Heart left ventricle (tissue), 16 donors: ENCODE measurements around the gene CTSH. TPM values are rescaled to one million over a fixed set of nuclear protein-coding genes. Genes with fewer than 3 reads are reported as not detected.

Experiments used
- ATAC-seq, 4 donors: fragments of 200-7000 bp; cut with Tn5 transposase; one replicate each; pipeline ENCODE4 v1.9.1; 2020 to 2022; ENCODE audit warnings: moderate library complexity in 4 of 4, mild to moderate bottlenecking in 3 of 4, moderate number of reproducible peaks in 1 of 4
- DNase-seq, 5 donors: peaks; one replicate each; pipeline ENCODE4 v3.0.0-alpha.2; 2020
- H3K27ac ChIP-seq, 12 donors: fragments of 200-600 bp; sonication (generic) in 4 of 12; one replicate each; pipeline versions ENCODE4 v1.5.0 to v1.8.0; 2016 to 2022; ENCODE audit warnings: mild to moderate bottlenecking in 2 of 12
- H3K27me3 ChIP-seq, 9 donors: fragments of 200-600 bp; sonication (generic) in 2 of 9; one replicate each; pipeline versions ENCODE4 v1.5.1 to v1.8.0; 2016 to 2022; ENCODE audit warnings: mild to moderate bottlenecking in 3 of 9
- H3K36me3 ChIP-seq, 9 donors: fragments of 200-600 bp; sonication (generic) in 2 of 9; one replicate each; pipeline versions ENCODE4 v1.5.0 to v1.8.0; 2018 to 2022; ENCODE audit warnings: mild to moderate bottlenecking in 2 of 9
- H3K4me1 ChIP-seq, 12 donors: fragments of 200-600 bp; sonication (generic) in 4 of 12; one replicate each; pipeline versions ENCODE4 v1.5.0 to v1.8.0; 2016 to 2022; ENCODE audit warnings: mild to moderate bottlenecking in 3 of 12
- H3K4me3 ChIP-seq, 12 donors: fragments of 200-600 bp; sonication (generic) in 4 of 12; one replicate each; pipeline versions ENCODE4 v1.5.0 to v1.8.0; 2017 to 2022; ENCODE audit warnings: mild to moderate bottlenecking in 9 of 12, moderate library complexity in 4 of 12
- H3K9me3 ChIP-seq, 12 donors: fragments of 200-600 bp; sonication (generic) in 4 of 12; one replicate each; pipeline versions ENCODE4 v1.5.0 to v1.8.0; 2016 to 2022; ENCODE audit warnings: mild to moderate bottlenecking in 1 of 12
- POLR2A ChIP-seq, 2 donors: fragments of 450-650 bp; IDR thresholded peaks; one replicate each; pipeline ENCODE4 v1.6.1; 2017; ENCODE audit warnings: antibody characterized with exemption in 2 of 2, mild to moderate bottlenecking in 2 of 2, moderate library complexity in 2 of 2
- WGBS, 4 donors: extraction: QIAGEN DNeasy Blood & Tissue Kit in 2 of 4; methylation state at CpG; one replicate each; pipeline versions ENCODE4 v1.1.5 to v1.1.7; 2013 to 2018; 5-methylcytosine and 5-hydroxymethylcytosine counted together
- intact Hi-C, 10 donors: fragments of 100-400 bp; cut with DNase I; formaldehyde crosslinking; loops; one replicate each; pipeline versions ENCODE4 v1.11.1 to v1.14.2; 2022
- polyA plus RNA-seq, 2 donors: library from polyadenylated mRNA; stranded (reverse); fragments of 200-250 nt; gene quantifications; one replicate each; pipeline ENCODE4 v1.2.3, GENCODE V29; 2013
- total RNA-seq, 9 donors: library from RNA; depleted of rRNA in 2 of 9; stranded (reverse); fragments of >200 nt in 2 of 9; fragmentation: NEBNext Ultra II Directional in 3 of 9; extraction: Animal tissue kit (Norgen Biotek cat#: 25700) in 3 of 9; gene quantifications; one replicate each; pipeline versions ENCODE4 v1.1.0 to v1.2.4, GENCODE V29; 2016 to 2023
- TF ChIP-seq, protein P1 (sequence below), 12 donors: fragments of 200-600 bp; sonication (generic) in 4 of 12; IDR thresholded peaks; one replicate each; pipeline versions ENCODE4 v1.5.0 to v1.8.0; 2018 to 2022; ENCODE audit warnings: antibody characterized with exemption in 12 of 12, mild to moderate bottlenecking in 5 of 12
- donor health status: ischemic (EF 13 %, LVEDD 7.1; RV severe dilation, severe dysfunction).
- donor health status: healthy with polysubstance abuse.
- donor health status: DM: no; HTN: yes; CAD: no.
- donor health status: DM: no; HTN: no; CAD: no.
- donor health status: ischemic (EF 25% LVEDD 6.9; RV normal size, moderate dysfunction).
- donor health status: ischemic (EF 25% LVEDD 5.7; RV mildly dilated, moderate dysfunction).
- donor health status: healthy.
- donor health status: DM: yes; HTN: yes; CAD: no.
- donor health status: ischemic (EF 35%, LVEDD 5.7; RV mildly dilated, moderate dysfunction).
- donor health status: nonischemic (EF 11% LVEDD 7.7; RV severe dilation, severe dysfunction).
- donor health status: DM: yes; HTN: yes; CAD: no.
- donor health status: PGD.
- donor health status: ischemic (EF 29% LVEDD 5.4; RV normal size, mild dysfunction).
- donor health status: nonischemic (EF 23%, LVEDD 6.1; RV moderate dilation, normal function).

Gene CTSH
- total and polyA plus RNA-seq, 11 donors, result 27.8 to 165 (median 82.4) TPM

DNA sequence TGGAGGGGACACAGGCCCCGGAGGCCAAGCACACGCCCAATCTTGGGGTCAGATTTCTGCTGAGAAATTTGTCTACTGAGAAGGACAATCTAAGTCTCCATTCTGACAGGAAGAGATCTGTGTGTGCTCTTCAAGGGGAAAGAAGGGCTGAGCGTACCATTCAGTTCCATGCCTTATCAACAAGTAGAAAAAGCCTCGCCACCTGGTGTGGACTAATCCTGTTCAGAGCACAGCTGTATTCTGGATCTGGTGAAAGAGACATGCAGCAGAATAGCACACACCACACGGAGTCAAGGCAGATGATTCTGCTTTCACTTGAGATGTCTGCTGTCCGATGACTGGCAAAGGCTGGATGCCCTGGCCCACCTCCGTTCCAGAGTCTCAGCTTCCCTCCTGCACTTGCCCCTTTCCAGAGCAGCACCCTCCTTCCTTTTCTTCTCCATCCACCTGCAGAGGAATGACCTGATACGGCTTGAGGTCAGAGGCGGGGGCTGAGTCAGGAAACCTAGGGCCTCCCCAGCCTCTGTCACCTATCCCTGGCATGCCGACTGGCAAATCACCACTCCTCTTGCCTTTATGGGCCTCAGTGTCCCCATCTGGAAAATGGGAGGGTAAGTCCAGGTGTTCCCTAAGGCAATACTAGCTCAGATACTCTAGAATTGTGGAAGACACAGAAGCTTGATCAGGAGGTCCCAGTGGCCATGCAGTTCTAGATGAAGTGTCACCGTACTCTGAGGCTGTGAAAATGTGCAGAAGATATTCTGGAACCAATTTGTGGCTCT, 36.9 kb upstream of the CTSH start:
- DNase-seq (no peak), ATAC-seq (no peak)
- no peak for TF ChIP-seq POLR2A (IDR thresholded peaks at IDR 0.05)
- TF ChIP-seq, protein P1, sequence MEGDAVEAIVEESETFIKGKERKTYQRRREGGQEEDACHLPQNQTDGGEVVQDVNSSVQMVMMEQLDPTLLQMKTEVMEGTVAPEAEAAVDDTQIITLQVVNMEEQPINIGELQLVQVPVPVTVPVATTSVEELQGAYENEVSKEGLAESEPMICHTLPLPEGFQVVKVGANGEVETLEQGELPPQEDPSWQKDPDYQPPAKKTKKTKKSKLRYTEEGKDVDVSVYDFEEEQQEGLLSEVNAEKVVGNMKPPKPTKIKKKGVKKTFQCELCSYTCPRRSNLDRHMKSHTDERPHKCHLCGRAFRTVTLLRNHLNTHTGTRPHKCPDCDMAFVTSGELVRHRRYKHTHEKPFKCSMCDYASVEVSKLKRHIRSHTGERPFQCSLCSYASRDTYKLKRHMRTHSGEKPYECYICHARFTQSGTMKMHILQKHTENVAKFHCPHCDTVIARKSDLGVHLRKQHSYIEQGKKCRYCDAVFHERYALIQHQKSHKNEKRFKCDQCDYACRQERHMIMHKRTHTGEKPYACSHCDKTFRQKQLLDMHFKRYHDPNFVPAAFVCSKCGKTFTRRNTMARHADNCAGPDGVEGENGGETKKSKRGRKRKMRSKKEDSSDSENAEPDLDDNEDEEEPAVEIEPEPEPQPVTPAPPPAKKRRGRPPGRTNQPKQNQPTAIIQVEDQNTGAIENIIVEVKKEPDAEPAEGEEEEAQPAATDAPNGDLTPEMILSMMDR (IDR thresholded peaks at IDR 0.05), result no peak
- Histone ChIP-seq H3K4me3 (no peak overlapping the region), H3K9me3 (no peaks in the 10 kb centered on the region), H3K36me3 (no peaks in the 10 kb centered on the region), H3K27me3 (no peaks in the 10 kb centered on the region), H3K4me1 (peaks cover 0 to 46% (median 7%) of the 10 kb centered on the region in 12 donors), H3K27ac (peak overlapping the region in 2 of 12 donors; percentile 5 to 61)
- intact Hi-C loops, result loop anchor here in 7 of 10 donors (2.0 to 10.0 kb wide), 3 partner anchors 67 to 73 kb away; no protein-coding TSS in a partner anchor
- 89 to 96% (median 91%) methylated on average over 11 of the region's 11 CpGs for WGBS, 4 donors

DNA sequence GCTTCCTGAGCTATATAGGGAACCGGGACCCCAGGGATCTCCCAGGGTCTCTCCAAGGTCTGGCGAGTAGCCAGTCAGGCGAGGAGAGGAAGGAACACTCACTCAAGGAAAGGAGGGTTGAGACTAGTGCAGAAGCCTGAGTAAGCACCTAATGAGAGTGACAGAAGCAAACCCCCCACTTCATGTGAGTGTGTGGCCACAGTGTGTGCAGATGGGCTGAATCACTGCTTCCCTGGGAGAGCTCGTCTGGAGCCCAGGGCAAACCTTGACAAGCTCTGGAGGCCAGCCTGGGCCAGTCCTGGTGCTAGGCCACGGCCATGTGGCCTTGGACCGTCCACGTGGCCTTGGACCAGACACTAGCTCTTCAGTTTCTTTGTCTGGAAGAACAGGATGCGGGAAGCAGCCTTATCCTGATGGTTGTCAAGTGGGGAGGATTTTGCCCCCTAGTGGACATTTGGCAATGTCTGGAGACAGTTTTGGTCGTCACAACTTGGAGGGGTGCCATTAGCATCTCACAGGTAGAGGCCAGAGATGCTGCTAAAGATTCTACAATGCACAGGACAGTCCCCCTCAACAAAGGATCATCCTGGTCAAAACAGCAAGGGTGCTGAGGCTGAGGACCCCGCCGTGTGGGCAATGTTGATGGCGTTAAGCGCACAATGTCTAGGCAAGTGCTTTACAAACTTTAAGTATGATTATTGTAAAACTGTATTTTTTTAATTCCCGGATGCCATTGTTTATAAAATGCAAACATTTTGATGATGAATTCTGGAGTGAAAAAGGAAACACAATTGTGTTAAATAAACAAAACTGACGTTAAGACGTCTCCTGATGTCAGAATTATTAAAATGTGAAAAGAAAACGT, 34.8 kb upstream of the CTSH start:
- Histone ChIP-seq H3K27ac (no peak overlapping the region), H3K27me3 (no peaks in the 10 kb centered on the region), H3K4me1 (peaks cover 0 to 54% (median 7%) of the 10 kb centered on the region in 12 donors), H3K9me3 (no peaks in the 10 kb centered on the region), H3K4me3 (no peak overlapping the region), H3K36me3 (no peaks in the 10 kb centered on the region)
- peak; percentile 51 to 69 (median 56) for ATAC-seq
- peak in 4 of 5 donors; percentile 54 to 68 (median 61) for DNase-seq
- intact Hi-C loops, result loop anchor here (1.0 to 10.0 kb wide), 8 partner anchors 29 to 119 kb away; no protein-coding TSS in a partner anchor
- WGBS, 4 donors, result 50 to 61% (median 55%) methylated on average over 17 of the region's 17 CpGs
- no peak for TF ChIP-seq POLR2A (IDR thresholded peaks at IDR 0.05)
- TF ChIP-seq, protein P1 (IDR thresholded peaks at IDR 0.05), result peak; percentile 60 to 80 (median 70)

DNA sequence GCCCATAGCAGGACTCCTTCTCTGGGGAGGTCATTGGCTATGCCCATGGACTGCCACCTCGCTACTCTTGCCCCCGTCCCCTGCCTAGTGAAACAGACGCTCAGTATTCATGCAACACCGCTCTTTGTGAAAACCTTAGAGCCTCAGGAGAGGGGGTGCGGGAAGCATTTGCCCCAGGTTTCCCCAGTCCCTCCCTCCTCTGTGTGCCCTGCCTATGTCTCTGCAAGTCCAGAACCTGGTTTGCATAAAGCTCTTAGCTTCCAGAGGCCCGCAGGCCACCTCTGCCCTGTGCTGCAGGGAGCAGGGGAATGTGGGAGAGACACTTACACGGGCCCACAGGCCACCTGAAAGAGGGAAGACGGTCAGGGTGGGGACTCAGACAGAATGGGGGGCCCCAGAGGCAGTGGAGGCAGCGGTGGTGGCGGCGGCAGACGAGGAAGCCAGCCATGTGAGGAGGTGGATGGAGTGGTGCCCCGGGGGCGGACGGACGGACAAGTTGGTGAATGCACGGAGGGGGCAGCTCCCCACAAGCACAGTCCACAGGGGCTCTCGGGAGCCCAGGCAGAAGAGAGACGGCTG, 33.8 kb upstream of the CTSH start:
- no peak for TF ChIP-seq POLR2A (IDR thresholded peaks at IDR 0.05)
- TF ChIP-seq, protein P1 (IDR thresholded peaks at IDR 0.05), result no peak
- Histone ChIP-seq H3K9me3 (no peaks in the 10 kb centered on the region), H3K27ac (no peak overlapping the region), H3K36me3 (no peaks in the 10 kb centered on the region), H3K27me3 (no peaks in the 10 kb centered on the region), H3K4me3 (no peak overlapping the region), H3K4me1 (peaks cover 0 to 54% (median 7%) of the 10 kb centered on the region in 12 donors)
- 91 to 95% (median 94%) methylated on average over 19 of the region's 19 CpGs for WGBS, 4 donors
- intact Hi-C loops, result loop anchor here in 5 of 10 donors (1.0 to 5.0 kb wide), 5 partner anchors 28 to 118 kb away; no protein-coding TSS in a partner anchor
- DNase-seq, result no peak
- no peak for ATAC-seq
